Measurements from ENCODE around the gene HRK. TPM values are rescaled to one million over a fixed set of nuclear protein-coding genes. Genes with fewer than 3 reads are reported as not detected.

The HRK gene
- total and polyA plus RNA-seq, 9 of the 15 experiments (the other 6 are each of a cell fraction or from before 2014, with no cell fraction given): 0.01 to 0.05 (median 0.04) TPM; not detected in 6

DNA sequence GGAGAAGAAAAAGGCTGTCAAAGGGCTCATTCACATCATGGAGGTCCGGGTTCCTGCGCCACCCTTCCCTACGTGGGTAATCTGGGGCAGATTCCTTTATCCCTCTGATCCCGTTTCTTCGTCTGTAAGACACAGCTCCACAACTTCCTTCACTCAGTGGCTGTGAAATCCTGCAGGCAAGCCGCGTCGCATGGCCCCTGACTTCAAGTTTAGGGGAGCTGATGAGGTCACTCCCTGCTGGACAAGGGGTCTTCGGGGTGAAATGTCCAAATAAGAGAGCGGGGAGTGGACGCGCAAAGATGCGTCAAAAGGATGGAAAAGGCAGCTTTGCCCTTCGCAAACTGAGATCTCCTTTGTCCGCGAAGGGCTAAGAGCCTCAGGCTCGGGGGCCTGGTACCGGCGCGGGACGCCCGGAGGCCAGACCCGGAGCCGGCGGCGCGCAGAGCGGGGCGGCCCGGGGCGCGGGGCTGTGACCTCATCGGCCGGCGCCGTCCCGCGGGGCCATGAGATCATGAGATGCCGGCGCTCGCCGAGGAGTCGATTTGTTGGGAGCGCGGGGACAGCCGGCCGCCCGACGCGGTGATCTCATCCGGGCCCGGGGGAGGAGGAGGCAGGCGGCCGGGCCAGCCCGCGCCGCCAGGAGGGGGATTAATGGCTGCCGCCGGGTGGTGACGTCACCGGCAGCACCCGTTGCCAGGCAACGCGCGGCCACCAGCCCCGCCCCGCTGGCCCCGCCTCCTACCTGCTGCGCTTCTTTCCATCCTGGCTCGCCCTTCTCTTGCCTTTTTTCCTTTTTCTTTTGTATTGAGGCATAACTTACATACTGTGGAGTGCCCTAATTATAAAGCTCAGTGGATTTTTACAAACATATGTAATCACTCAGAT lies 62.1 kb downstream of the HRK start (continued):
- TF ChIP-seq, protein P1, sequence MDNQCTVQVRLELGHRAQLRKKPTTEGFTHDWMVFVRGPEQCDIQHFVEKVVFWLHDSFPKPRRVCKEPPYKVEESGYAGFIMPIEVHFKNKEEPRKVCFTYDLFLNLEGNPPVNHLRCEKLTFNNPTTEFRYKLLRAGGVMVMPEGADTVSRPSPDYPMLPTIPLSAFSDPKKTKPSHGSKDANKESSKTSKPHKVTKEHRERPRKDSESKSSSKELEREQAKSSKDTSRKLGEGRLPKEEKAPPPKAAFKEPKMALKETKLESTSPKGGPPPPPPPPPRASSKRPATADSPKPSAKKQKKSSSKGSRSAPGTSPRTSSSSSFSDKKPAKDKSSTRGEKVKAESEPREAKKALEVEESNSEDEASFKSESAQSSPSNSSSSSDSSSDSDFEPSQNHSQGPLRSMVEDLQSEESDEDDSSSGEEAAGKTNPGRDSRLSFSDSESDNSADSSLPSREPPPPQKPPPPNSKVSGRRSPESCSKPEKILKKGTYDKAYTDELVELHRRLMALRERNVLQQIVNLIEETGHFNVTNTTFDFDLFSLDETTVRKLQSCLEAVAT (IDR thresholded peaks at IDR 0.05): peak in 1 of 2 experiments; percentile 55; a peak in 1 of 4 replicates
- TF ChIP-seq RNF2 (IDR thresholded peaks at IDR 0.05) (no peak), NR2F6 (CRISPR knock-in tag; IDR thresholded peaks at IDR 0.05) (no peak), KHSRP (IDR thresholded peaks at IDR 0.05) (peak; percentile 66), MED1 (CRISPR knock-in tag; IDR thresholded peaks at IDR 0.05; ENCODE audit: borderline replicate concordance) (no peak), CBX2 (IDR thresholded peaks at IDR 0.05; ENCODE audit: insufficient read depth, low read length, poor library complexity, severe bottlenecking) (no peak), RUNX1 (IDR thresholded peaks at IDR 0.05; ENCODE audit: low read depth) (no peak), ZNF436 (CRISPR knock-in tag; IDR thresholded peaks at IDR 0.05) (no peak), ZNF766 (CRISPR knock-in tag; conservative IDR thresholded peaks at IDR 0.05) (0 out of 2 replicates have a peak, but pooled peaks have one; percentile 36), NONO (IDR thresholded peaks at IDR 0.05; ENCODE audit: low read depth in 2 of 2, low read length in 1 of 2) (peak; percentile 29 to 74; a peak in 1 of 4 replicates), RCOR1 (IDR thresholded peaks at IDR 0.05; ENCODE audit: borderline replicate concordance in 1 of 2, low read depth in 2 of 2, low read length in 2 of 2) (peak; percentile 36 to 49; a peak in 2 of 4 replicates), ZNF586 (CRISPR knock-in tag; conservative IDR thresholded peaks at IDR 0.05) (no peak)
- TF ChIP-seq, protein P2, sequence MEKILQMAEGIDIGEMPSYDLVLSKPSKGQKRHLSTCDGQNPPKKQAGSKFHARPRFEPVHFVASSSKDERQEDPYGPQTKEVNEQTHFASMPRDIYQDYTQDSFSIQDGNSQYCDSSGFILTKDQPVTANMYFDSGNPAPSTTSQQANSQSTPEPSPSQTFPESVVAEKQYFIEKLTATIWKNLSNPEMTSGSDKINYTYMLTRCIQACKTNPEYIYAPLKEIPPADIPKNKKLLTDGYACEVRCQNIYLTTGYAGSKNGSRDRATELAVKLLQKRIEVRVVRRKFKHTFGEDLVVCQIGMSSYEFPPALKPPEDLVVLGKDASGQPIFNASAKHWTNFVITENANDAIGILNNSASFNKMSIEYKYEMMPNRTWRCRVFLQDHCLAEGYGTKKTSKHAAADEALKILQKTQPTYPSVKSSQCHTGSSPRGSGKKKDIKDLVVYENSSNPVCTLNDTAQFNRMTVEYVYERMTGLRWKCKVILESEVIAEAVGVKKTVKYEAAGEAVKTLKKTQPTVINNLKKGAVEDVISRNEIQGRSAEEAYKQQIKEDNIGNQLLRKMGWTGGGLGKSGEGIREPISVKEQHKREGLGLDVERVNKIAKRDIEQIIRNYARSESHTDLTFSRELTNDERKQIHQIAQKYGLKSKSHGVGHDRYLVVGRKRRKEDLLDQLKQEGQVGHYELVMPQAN (IDR thresholded peaks at IDR 0.05; ENCODE audit: borderline replicate concordance): no peak
- TF ChIP-seq, protein P3, sequence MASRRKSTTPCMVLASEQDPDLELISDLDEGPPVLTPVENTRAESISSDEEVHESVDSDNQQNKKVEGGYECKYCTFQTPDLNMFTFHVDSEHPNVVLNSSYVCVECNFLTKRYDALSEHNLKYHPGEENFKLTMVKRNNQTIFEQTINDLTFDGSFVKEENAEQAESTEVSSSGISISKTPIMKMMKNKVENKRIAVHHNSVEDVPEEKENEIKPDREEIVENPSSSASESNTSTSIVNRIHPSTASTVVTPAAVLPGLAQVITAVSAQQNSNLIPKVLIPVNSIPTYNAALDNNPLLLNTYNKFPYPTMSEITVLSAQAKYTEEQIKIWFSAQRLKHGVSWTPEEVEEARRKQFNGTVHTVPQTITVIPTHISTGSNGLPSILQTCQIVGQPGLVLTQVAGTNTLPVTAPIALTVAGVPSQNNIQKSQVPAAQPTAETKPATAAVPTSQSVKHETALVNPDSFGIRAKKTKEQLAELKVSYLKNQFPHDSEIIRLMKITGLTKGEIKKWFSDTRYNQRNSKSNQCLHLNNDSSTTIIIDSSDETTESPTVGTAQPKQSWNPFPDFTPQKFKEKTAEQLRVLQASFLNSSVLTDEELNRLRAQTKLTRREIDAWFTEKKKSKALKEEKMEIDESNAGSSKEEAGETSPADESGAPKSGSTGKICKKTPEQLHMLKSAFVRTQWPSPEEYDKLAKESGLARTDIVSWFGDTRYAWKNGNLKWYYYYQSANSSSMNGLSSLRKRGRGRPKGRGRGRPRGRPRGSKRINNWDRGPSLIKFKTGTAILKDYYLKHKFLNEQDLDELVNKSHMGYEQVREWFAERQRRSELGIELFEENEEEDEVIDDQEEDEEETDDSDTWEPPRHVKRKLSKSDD (conservative IDR thresholded peaks at IDR 0.05; ENCODE audit: low read length): 0 out of 2 replicates have a peak, but pooled peaks have one; percentile 10
- TF ChIP-seq, protein P4, sequence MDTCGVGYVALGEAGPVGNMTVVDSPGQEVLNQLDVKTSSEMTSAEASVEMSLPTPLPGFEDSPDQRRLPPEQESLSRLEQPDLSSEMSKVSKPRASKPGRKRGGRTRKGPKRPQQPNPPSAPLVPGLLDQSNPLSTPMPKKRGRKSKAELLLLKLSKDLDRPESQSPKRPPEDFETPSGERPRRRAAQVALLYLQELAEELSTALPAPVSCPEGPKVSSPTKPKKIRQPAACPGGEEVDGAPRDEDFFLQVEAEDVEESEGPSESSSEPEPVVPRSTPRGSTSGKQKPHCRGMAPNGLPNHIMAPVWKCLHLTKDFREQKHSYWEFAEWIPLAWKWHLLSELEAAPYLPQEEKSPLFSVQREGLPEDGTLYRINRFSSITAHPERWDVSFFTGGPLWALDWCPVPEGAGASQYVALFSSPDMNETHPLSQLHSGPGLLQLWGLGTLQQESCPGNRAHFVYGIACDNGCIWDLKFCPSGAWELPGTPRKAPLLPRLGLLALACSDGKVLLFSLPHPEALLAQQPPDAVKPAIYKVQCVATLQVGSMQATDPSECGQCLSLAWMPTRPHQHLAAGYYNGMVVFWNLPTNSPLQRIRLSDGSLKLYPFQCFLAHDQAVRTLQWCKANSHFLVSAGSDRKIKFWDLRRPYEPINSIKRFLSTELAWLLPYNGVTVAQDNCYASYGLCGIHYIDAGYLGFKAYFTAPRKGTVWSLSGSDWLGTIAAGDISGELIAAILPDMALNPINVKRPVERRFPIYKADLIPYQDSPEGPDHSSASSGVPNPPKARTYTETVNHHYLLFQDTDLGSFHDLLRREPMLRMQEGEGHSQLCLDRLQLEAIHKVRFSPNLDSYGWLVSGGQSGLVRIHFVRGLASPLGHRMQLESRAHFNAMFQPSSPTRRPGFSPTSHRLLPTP (IDR thresholded peaks at IDR 0.05; ENCODE audit: borderline replicate concordance, extremely low read depth, insufficient read length): no peak
- TF ChIP-seq, protein P5, sequence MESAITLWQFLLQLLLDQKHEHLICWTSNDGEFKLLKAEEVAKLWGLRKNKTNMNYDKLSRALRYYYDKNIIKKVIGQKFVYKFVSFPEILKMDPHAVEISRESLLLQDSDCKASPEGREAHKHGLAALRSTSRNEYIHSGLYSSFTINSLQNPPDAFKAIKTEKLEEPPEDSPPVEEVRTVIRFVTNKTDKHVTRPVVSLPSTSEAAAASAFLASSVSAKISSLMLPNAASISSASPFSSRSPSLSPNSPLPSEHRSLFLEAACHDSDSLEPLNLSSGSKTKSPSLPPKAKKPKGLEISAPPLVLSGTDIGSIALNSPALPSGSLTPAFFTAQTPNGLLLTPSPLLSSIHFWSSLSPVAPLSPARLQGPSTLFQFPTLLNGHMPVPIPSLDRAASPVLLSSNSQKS (CRISPR knock-in tag; IDR thresholded peaks at IDR 0.05): no peak
